M059J (cell line): ENCODE data around the gene DNAH9. TPM values are rescaled to one million over a fixed set of nuclear protein-coding genes. Genes with fewer than 3 reads are reported as not detected.

ENCODE experiments used
- DNase-seq: peaks from one replicate; pipeline ENCODE4 v3.0.0-alpha.2; 2012; ENCODE audit warnings: low read depth
- total RNA-seq: library from RNA; depleted of rRNA; stranded (reverse); fragments of >200 nt; shearing (Covaris generic); gene quantifications from 2 replicates; pipeline ENCODE4 v1.2.3, GENCODE V29; 2014; rRNA removed

DNAH9 gene
- total RNA-seq: not detected in 2 replicates

GRCh38 chr17:11598274-11599221 is at the start of gene DNAH9:
TSS of gene DNAH9 (plus strand) at chr17:11598470. CDS start at chr17:11598499, 29 bp downstream.
- peak; percentile 35 for DNase-seq

- DNase-seq: no peak
Measured at GRCh38 chr17:11550431-11550830, 47.8 kb upstream of the DNAH9 start.

GRCh38 chr17:11551442-11551841 is 46.8 kb upstream of the DNAH9 start:
- no peak for DNase-seq

- DNase-seq: no peak
Measured at GRCh38 chr17:11553135-11553534, 45.1 kb upstream of the DNAH9 start.

GRCh38 chr17:11554042-11554441 is 44.2 kb upstream of the DNAH9 start:
- no peak for DNase-seq

GRCh38 chr17:11554542-11554941 is 43.7 kb upstream of the DNAH9 start:
- DNase-seq: no peak

- no peak for DNase-seq
Measured at GRCh38 chr17:11555530-11555929, 42.7 kb upstream of the DNAH9 start.

GRCh38 chr17:11557727-11558452 is 40.4 kb upstream of the DNAH9 start:
- DNase-seq: no peak

GRCh38 chr17:11558681-11559234 is 39.5 kb upstream of the DNAH9 start:
- DNase-seq: no peak

GRCh38 chr17:11559601-11560000 is 38.7 kb upstream of the DNAH9 start:
- no peak for DNase-seq

GRCh38 chr17:11561281-11561680 is 37.0 kb upstream of the DNAH9 start:
- DNase-seq: no peak

GRCh38 chr17:11561702-11562101 is 36.6 kb upstream of the DNAH9 start:
- DNase-seq: no peak

GRCh38 chr17:11564589-11565380 is 33.5 kb upstream of the DNAH9 start:
- no peak for DNase-seq

GRCh38 chr17:11565591-11565990 is 32.7 kb upstream of the DNAH9 start:
- DNase-seq: no peak

GRCh38 chr17:11578998-11579397 is 19.3 kb upstream of the DNAH9 start:
- no peak for DNase-seq

GRCh38 chr17:11580677-11581076 is 17.6 kb upstream of the DNAH9 start:
- no peak for DNase-seq

- no peak for DNase-seq
Measured at GRCh38 chr17:11582217-11582616, 16.1 kb upstream of the DNAH9 start.

GRCh38 chr17:11583306-11583992 is 14.8 kb upstream of the DNAH9 start:
- no peak for DNase-seq

GRCh38 chr17:11589716-11590115 is 8.6 kb upstream of the DNAH9 start:
- DNase-seq: no peak

GRCh38 chr17:11601661-11602060 is 3.4 kb downstream of the DNAH9 start:
- DNase-seq: no peak

GRCh38 chr17:11608396-11608795 is 10.1 kb downstream of the DNAH9 start:
- peak; percentile 3 for DNase-seq
